Keratinocyte (primary cell): Measurements from ENCODE around the gene PRPF40B. TPM values are rescaled to one million over a fixed set of nuclear protein-coding genes. Genes with fewer than 3 reads are reported as not detected.

Experiments
- DNase-seq: peaks from one replicate; pipeline ENCODE4 v3.0.0-alpha.2; 2011; ENCODE audit warnings: low read depth, missing footprints, low spot score
- FAIRE-seq: peaks from 2 replicates; lab custom pipeline; 2011; peaks lifted over from hg19 to GRCh38; lab: Jason Lieb, UNC
- H2AFZ ChIP-seq: 2 replicates; pipeline ENCODE4 v1.6.0; 2012; ENCODE audit warnings: low read length, control low read depth, inconsistent platforms; ENCODE audit not compliant: control insufficient read depth
- H3K27ac ChIP-seq: 2 replicates; pipeline ENCODE4 v1.5.1; 2011; ENCODE audit warnings: low read length; ENCODE audit not compliant: control insufficient read depth, insufficient read depth
- H3K27me3 ChIP-seq: 3 replicates; pipeline ENCODE4 v1.6.0; 2011; ENCODE audit warnings: low read length; ENCODE audit not compliant: control insufficient read depth, insufficient read depth; ENCODE audit errors: extremely low read depth
- H3K36me3 ChIP-seq, 2 experiments: 2 replicates in 1 of 2; 3 replicates in 1 of 2; pipeline ENCODE4 v1.5.1; 2011; ENCODE audit warnings: low read length in 2 of 2, mild to moderate bottlenecking in 1 of 2; ENCODE audit not compliant: control insufficient read depth in 2 of 2, insufficient read depth in 2 of 2; ENCODE audit errors: extremely low read depth in 1 of 2
- H3K4me1 ChIP-seq: 3 replicates; pipeline ENCODE4 v1.5.1; 2011; ENCODE audit warnings: low read length; ENCODE audit not compliant: control insufficient read depth, insufficient read depth; ENCODE audit errors: extremely low read depth
- H3K4me2 ChIP-seq: 3 replicates; pipeline ENCODE4 v1.6.0; 2011; ENCODE audit warnings: low read depth, low read length; ENCODE audit not compliant: control insufficient read depth, insufficient read depth; ENCODE audit errors: extremely low read depth
- H3K4me3 ChIP-seq, 3 experiments: fragments of 200-600 bp in 1 of 3; sonication (generic) in 1 of 3; 2 replicates in 2 of 3; 3 replicates in 1 of 3; pipeline ENCODE4 v1.5.1; 2011 to 2016; ENCODE audit warnings: low read length in 3 of 3, mild to moderate bottlenecking in 3 of 3, control low read depth in 2 of 3, inconsistent platforms in 1 of 3, low read depth in 1 of 3, mixed read lengths in 1 of 3, mixed run types in 1 of 3, moderate library complexity in 1 of 3; ENCODE audit not compliant: control insufficient read depth in 2 of 3, insufficient read depth in 2 of 3; ENCODE audit errors: extremely low read depth in 1 of 3
- H3K79me2 ChIP-seq: 2 replicates; pipeline ENCODE4 v1.6.0; 2012; ENCODE audit warnings: low read length; ENCODE audit not compliant: control insufficient read depth, insufficient read depth
- H3K9ac ChIP-seq: 3 replicates; pipeline ENCODE4 v1.6.0; 2011; ENCODE audit warnings: low read length; ENCODE audit not compliant: control insufficient read depth, insufficient read depth; ENCODE audit errors: extremely low read depth
- H3K9me1 ChIP-seq: 3 replicates; pipeline ENCODE4 v1.6.0; 2011; ENCODE audit warnings: low read length; ENCODE audit not compliant: control insufficient read depth, insufficient read depth; ENCODE audit errors: extremely low read depth
- H3K9me3 ChIP-seq: 2 replicates; pipeline ENCODE4 v1.5.1; 2012; ENCODE audit warnings: low read depth, low read length; ENCODE audit not compliant: control insufficient read depth
- H4K20me1 ChIP-seq: 3 replicates; pipeline ENCODE4 v1.6.0; 2011; ENCODE audit warnings: low read length; ENCODE audit not compliant: control insufficient read depth, insufficient read depth; ENCODE audit errors: extremely low read depth
- CTCF ChIP-seq, 3 experiments: IDR thresholded peaks in 1 of 3; conservative IDR thresholded peaks in 1 of 3; optimal IDR thresholded peaks in 1 of 3; 2 replicates in 2 of 3; 3 replicates in 1 of 3; pipeline versions ENCODE3 to v1.5.1; 2011; ENCODE audit warnings: low read length in 3 of 3, mild to moderate bottlenecking in 3 of 3, moderate library complexity in 2 of 3, control low read depth in 1 of 3, inconsistent platforms in 1 of 3; ENCODE audit not compliant: insufficient read depth in 2 of 3; ENCODE audit errors: extremely low read depth in 1 of 3
- EZH2 ChIP-seq: IDR thresholded peaks from one replicate; pipeline ENCODE4 v1.6.1; 2012; ENCODE audit warnings: inconsistent platforms, mild to moderate bottlenecking, low read length, moderate library complexity
- dilution Hi-C: fragments of 300-500 bp; cut with MboI; formaldehyde crosslinking; loops from one replicate; pipeline ENCODE4 v1.7.0; 2020; ENCODE audit warnings: low sequenced_read_pairs; ENCODE audit not compliant: extremely low pct_ligation_motif_present
- polyA plus RNA-seq, 5 experiments: library from polyadenylated mRNA; depleted of rRNA in 3 of 5; stranded (reverse) in 3 of 5; stranded (forward) in 1 of 5; unstranded in 1 of 5; fragments of >200 nt; gene quantifications; 1 replicate in 1 of 5; 2 replicates in 3 of 5; 3 replicates in 1 of 5; pipeline versions ENCODE4 v1.2.1 to v1.2.3, GENCODE V29; 2011 to 2012; ENCODE audit warnings: missing spikeins in 2 of 5, low read depth in 1 of 5, low replicate concordance in 1 of 5

The PRPF40B gene
- polyA plus RNA-seq, 1 donor (not counting 4 experiments of a cell fraction or from before 2014, with no cell fraction given): 12.7 TPM

DNA sequence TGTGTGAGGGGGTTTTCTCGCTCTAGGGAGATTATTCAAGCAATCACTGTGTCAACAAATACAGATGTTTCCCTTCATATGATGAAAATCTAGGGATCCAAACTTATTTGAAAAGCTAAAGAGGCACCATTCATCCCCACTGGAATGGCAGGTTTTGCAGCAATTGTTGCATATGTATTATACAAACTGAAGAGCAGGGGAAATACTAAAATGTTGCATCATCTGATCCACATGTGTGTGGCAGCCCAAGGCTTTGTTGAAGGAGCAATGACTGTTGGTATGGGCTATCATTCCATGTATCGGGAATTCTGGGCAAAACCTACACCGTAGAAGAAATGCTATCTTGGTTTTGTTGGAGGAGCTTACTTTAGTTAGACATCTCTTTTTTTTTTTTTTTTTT is 4.1 kb upstream of the PRPF40B start:
- DNase-seq (no peak), FAIRE-seq (no peak)
- H3K36me3 ChIP-seq: no peaks in the 10 kb centered on the region
- H3K9me1 ChIP-seq: no peaks in the 10 kb centered on the region
- TF ChIP-seq EZH2 (no peak), CTCF (optimal IDR thresholded peaks at IDR 0.05 in 1 of 3, IDR thresholded peaks at IDR 0.05 in 1 of 3, conservative IDR thresholded peaks at IDR 0.05 in 1 of 3; ENCODE audit: extremely low read depth in 1 of 3, insufficient read depth in 2 of 3, low read length in 3 of 3) (no peak)
- H4K20me1 ChIP-seq: no peaks in the 10 kb centered on the region
- H3K27ac ChIP-seq: no peak overlapping the region
- dilution Hi-C loops: no loop called here
- H2AFZ ChIP-seq: no peak overlapping the region
- no peaks in the 10 kb centered on the region for H3K27me3 ChIP-seq
- H3K79me2 ChIP-seq: no peaks in the 10 kb centered on the region
- no peaks in the 10 kb centered on the region for H3K9me3 ChIP-seq
- H3K9ac ChIP-seq: no peak overlapping the region
- no peak overlapping the region for H3K4me3 ChIP-seq
- peaks cover 29% of the 10 kb centered on the region for H3K4me1 ChIP-seq
- H3K4me2 ChIP-seq: peak overlapping the region; percentile 22

DNA sequence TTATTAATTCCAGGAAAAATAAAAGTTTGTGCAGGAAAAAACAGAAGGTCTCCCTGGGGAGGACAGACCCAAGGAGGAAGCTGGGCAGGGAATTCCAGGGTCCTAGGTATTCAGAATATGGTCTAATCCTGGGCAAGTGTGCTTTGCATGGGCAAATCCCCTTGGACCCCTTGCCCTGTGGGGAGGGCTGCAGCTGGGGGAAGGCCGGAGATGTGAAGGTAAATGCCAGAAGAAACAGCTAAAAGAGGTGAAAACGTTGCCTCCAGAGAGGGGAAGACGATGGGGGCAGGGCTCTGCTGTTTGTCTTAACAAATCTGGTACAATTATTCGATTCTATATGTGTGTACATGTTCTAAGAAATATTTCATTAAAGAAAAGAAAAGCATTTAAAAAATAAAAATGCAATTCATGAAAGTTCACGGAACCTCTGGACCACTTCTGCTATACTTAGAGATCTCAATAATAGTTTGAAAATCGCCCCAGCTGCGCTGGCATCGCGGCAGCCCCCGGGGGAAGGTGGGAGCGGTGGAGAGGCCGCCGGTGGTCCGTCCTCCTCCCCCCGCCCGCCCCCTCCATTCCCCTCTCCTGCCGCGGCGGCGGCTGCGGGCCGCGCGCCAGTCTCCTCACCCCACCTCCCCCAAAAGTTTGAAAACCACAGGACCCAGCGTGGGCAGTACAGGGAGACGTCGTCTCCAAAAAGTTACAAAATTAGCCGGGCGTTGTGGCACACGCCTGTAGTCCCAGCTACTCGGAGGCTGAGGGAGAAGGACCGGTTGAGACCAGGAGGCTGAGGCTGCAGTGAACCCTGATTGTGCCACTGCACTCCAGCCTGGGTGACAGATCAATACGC is 1.5 kb upstream of the PRPF40B start:
- Histone ChIP-seq H3K36me3 (no peaks in the 10 kb centered on the region), H2AFZ (peak overlapping the region; percentile 43), H3K79me2 (no peaks in the 10 kb centered on the region), H3K27ac (peak overlapping the region; percentile 80), H3K9ac (peak overlapping the region; percentile 79), H3K4me3 (peak overlapping the region; percentile 35 to 74 (median 64)), H4K20me1 (no peaks in the 10 kb centered on the region), H3K9me1 (peaks cover 4% of the 10 kb centered on the region), H3K27me3 (no peaks in the 10 kb centered on the region), H3K4me2 (peak overlapping the region; percentile 96), H3K9me3 (no peaks in the 10 kb centered on the region), H3K4me1 (peaks cover 53% of the 10 kb centered on the region)
- FAIRE-seq (no peak), DNase-seq (no peak)
- dilution Hi-C loops: no loop called here
- TF ChIP-seq CTCF (optimal IDR thresholded peaks at IDR 0.05 in 1 of 3, IDR thresholded peaks at IDR 0.05 in 1 of 3, conservative IDR thresholded peaks at IDR 0.05 in 1 of 3; ENCODE audit: extremely low read depth in 1 of 3, insufficient read depth in 2 of 3, low read length in 3 of 3): no peak
- TF ChIP-seq EZH2: no peak
